Right lobe of liver (tissue), 4 donors: ENCODE data around the gene ACVR1.

ENCODE experiments used
- CTCF ChIP-seq, 4 donors: fragments of 200-600 bp in 3 of 4; fragments of 450-650 bp in 1 of 4; IDR thresholded peaks; one replicate each; pipeline versions ENCODE4 v1.5.1 to v1.8.0; 2016 to 2022; ENCODE audit warnings: antibody characterized with exemption in 4 of 4, mild to moderate bottlenecking in 2 of 4
- POLR2A ChIP-seq: fragments of 450-650 bp; IDR thresholded peaks from one replicate; pipeline ENCODE4 v1.6.1; 2017; ENCODE audit warnings: antibody characterized with exemption, mild to moderate bottlenecking
- donor health status: DM: no; HTN: no; CAD: no.
- donor health status: DM: no; HTN: no; CAD: no.
- donor health status: DM: no; HTN: yes; CAD: no.

DNA sequence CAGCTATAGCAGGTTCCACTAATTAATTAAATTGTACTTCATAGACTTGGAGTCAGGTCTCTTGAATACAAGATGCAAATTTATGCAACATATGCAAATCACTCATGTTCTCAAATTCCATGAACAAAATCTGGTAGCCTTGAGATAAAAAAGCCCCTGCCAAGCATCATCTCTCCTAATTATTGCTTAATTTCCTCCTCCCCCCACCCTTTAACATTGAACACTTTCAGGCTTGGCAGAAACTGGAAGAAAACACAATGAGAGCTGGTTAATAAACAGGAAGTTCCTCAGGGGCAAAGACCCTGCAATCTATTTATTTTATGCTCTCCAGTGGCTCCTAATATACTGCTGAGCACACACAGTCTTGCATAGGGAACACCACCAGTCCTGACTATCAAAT, 35.6 kb upstream of the ACVR1 start:
- TF ChIP-seq POLR2A = no peak
- no peak for TF ChIP-seq CTCF (IDR thresholded peaks at IDR 0.05)
